Measurements from ENCODE around the gene HSPA13. TPM values are rescaled to one million over a fixed set of nuclear protein-coding genes. Genes with fewer than 3 reads are reported as not detected.
"Not testable (repeated sequence)": the region's sequence is repeated elsewhere in the genome, so short reads cannot be mapped to it uniquely, and the experiment has no call there.

Gene HSPA13
- total RNA-seq, 2 donors from 2014 or later, result 23.5 to 63.2 TPM

GRCh38 chr21:14361958-14362357 lies 21.0 kb downstream of the HSPA13 start:
- DNase-seq (ENCODE audit: low spot score), result no peak
- no peak for ATAC-seq
- Mint-ChIP-seq H3K4me1 (ENCODE audit: low read depth in 2 of 2) (no peaks in the 10 kb centered on the region), H3K36me3 (no peaks in the 10 kb centered on the region), H3K4me3 (no peak overlapping the region), H3K9me3 (no peaks in the 10 kb centered on the region), H3K27ac (no peak overlapping the region), H3K27me3 (peaks cover 16 to 35% of the 10 kb centered on the region in 2 donors)

DNA sequence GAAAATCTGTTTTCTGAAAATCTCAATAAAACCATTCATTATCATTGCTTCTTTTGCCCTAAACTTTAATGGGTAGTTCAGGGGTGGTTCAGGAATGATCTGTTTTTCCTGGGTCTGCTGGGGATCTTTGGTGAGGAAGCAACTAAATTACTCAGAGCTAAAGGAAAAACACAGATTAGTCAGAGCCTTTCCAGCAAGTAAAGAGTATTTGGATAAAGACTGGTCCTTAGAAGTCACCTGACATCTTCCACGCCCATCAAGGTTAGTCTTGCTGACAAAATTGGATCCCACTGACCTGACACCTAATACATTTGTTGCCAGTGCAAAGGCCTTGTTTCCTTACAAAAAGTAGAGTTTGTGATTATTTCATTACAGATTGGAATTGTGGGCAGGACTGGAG lies 24.2 kb downstream of the HSPA13 start:
- Mint-ChIP-seq H3K4me3 (no peak overlapping the region), H3K4me1 (ENCODE audit: low read depth in 2 of 2) (no peaks in the 10 kb centered on the region), H3K36me3 (no peaks in the 10 kb centered on the region), H3K27me3 (peaks cover 20 to 54% of the 10 kb centered on the region in 2 donors), H3K9me3 (no peaks in the 10 kb centered on the region), H3K27ac (no peak overlapping the region)
- ATAC-seq (no peak), DNase-seq (ENCODE audit: low spot score) (no peak)

DNA sequence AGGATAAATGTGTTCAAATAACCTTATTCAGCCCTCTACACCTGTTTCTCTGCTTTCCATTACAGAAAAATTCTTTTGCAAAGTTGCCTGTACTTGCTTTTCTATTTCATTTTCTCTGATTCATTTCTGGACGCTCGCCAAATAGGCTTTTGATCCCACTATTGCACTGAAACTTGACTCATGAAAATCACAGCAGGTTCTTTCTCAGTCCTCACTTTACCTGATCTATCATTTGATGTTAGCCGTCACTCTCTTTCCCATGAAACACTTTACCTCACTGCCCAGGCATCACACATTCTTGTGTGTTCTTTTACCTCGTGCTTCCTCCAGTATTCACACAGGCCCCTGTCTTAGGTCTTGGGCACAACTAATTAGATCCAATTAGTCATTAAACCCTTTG lies 26.2 kb downstream of the HSPA13 start:
- no peak for ATAC-seq

GRCh38 chr21:14354515-14354914 lies 28.4 kb downstream of the HSPA13 start:
- no peak overlapping the region for H3K27ac Mint-ChIP-seq
- H3K36me3 Mint-ChIP-seq, result no peaks in the 10 kb centered on the region
- H3K4me1 Mint-ChIP-seq (ENCODE audit: low read depth in 2 of 2), result no peaks in the 10 kb centered on the region
- DNase-seq (ENCODE audit: low spot score) (no peak), ATAC-seq (no peak)
- H3K9me3 Mint-ChIP-seq, result no peaks in the 10 kb centered on the region
- H3K27me3 Mint-ChIP-seq, result peaks cover 9 to 30% of the 10 kb centered on the region in 2 donors
- no peak overlapping the region for H3K4me3 Mint-ChIP-seq

More for the DNA sequence above, 26.2 kb downstream of the HSPA13 start:
- H3K36me3 Mint-ChIP-seq, result no peaks in the 10 kb centered on the region
- H3K27me3 Mint-ChIP-seq, result peaks cover 14 to 45% of the 10 kb centered on the region in 2 donors
- no peak overlapping the region for H3K27ac Mint-ChIP-seq
- no peaks in the 10 kb centered on the region for H3K9me3 Mint-ChIP-seq
- DNase-seq (ENCODE audit: low spot score), result no peak
- no peak overlapping the region for H3K4me3 Mint-ChIP-seq
- no peaks in the 10 kb centered on the region for H3K4me1 Mint-ChIP-seq (ENCODE audit: low read depth in 2 of 2)

GRCh38 chr21:14353726-14354125 lies 29.2 kb downstream of the HSPA13 start:
- H3K4me1 Mint-ChIP-seq (ENCODE audit: low read depth in 2 of 2), result no peaks in the 10 kb centered on the region
- DNase-seq (ENCODE audit: low spot score) (no peak), ATAC-seq (no peak)
- H3K9me3 Mint-ChIP-seq, result no peaks in the 10 kb centered on the region
- H3K36me3 Mint-ChIP-seq, result no peaks in the 10 kb centered on the region
- H3K27ac Mint-ChIP-seq, result no peak overlapping the region
- H3K4me3 Mint-ChIP-seq, result no peak overlapping the region
- H3K27me3 Mint-ChIP-seq, result peaks cover 9 to 30% of the 10 kb centered on the region in 2 donors

DNA sequence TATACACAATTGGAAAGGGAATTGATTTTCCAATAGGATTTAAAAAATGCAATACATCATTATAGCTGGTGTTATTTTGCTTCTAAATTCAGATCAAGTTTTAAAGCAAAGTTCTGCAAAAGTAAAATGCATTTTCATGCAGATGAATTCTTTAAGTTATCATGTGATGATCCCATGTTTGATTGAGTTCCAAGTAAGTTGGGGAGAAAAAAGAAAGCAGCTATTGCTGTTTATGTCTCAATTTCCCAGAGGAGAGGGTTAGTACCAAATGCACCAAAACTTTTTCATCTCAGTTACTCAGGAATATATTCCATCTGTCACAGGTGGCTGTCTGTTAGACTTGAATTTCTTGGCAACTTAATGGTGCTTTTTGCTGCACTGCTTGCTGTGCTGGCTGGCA lies 29.7 kb downstream of the HSPA13 start:
- Mint-ChIP-seq H3K4me3 (no peak overlapping the region), H3K27me3 (peaks cover 9 to 30% of the 10 kb centered on the region in 2 donors), H3K4me1 (ENCODE audit: low read depth in 2 of 2) (no peaks in the 10 kb centered on the region), H3K27ac (no peak overlapping the region), H3K36me3 (no peaks in the 10 kb centered on the region), H3K9me3 (no peaks in the 10 kb centered on the region)
- ATAC-seq (no peak), DNase-seq (ENCODE audit: low spot score) (no peak)

GRCh38 chr21:14327346-14327745 lies 55.6 kb downstream of the HSPA13 start:
- not testable (repeated sequence) for DNase-seq (ENCODE audit: low spot score); H3K4me1 Mint-ChIP-seq (ENCODE audit: low read depth in 2 of 2); ATAC-seq; H3K36me3 Mint-ChIP-seq; H3K27ac Mint-ChIP-seq; H3K4me3 Mint-ChIP-seq
- peaks cover 10 to 45% of the 10 kb centered on the region in 2 donors for H3K27me3 Mint-ChIP-seq
- peaks cover 15% of the 10 kb centered on the region for H3K9me3 Mint-ChIP-seq

GRCh38 chr21:14325595-14325994 lies 57.4 kb downstream of the HSPA13 start:
- Mint-ChIP-seq H3K4me3 (no peak overlapping the region), H3K9me3 (peaks cover 12% of the 10 kb centered on the region), H3K27me3 (peaks cover 8 to 40% of the 10 kb centered on the region in 2 donors), H3K27ac (no peak overlapping the region), H3K36me3 (peaks cover 5% of the 10 kb centered on the region), H3K4me1 (ENCODE audit: low read depth in 2 of 2) (no peaks in the 10 kb centered on the region)
- ATAC-seq (no peak), DNase-seq (ENCODE audit: low spot score) (no peak)

Other genes with a start within 250 kb of the HSPA13 start
- gene LIPI, start 172.2 kb downstream of the HSPA13 start, total RNA-seq, result not detected
- not detected for gene RBM11, start 167.0 kb downstream of the HSPA13 start, total RNA-seq
- gene SAMSN1, start 163.2 kb upstream of the HSPA13 start, total RNA-seq, result 100 to 1,000 TPM; 158 to 383 TPM